Fibroblast of villous mesenchyme (primary cell): ENCODE measurements around the gene SRMS. TPM values are rescaled to one million over a fixed set of nuclear protein-coding genes. Genes with fewer than 3 reads are reported as not detected.
A peak's percentile ranks its signal among the peaks of the same experiment; 100 is the strongest.

ENCODE experiments used
- DNase-seq: peaks from one replicate; pipeline ENCODE4 v3.0.0-alpha.2; 2010; ENCODE audit warnings: low read depth
- H3K4me3 ChIP-seq: 2 replicates; pipeline ENCODE4 v1.5.1; 2011; ENCODE audit warnings: low read depth, mild to moderate bottlenecking, low read length
- CTCF ChIP-seq: IDR thresholded peaks from 2 replicates; pipeline ENCODE4 v1.5.1; 2012; ENCODE audit warnings: low read depth, mild to moderate bottlenecking, low read length; ENCODE audit not compliant: insufficient read depth
- total RNA-seq: library from RNA; depleted of rRNA; stranded (reverse); fragments of >200 nt; gene quantifications from 2 replicates; pipeline ENCODE4 v1.2.3, GENCODE V29; 2012

Gene SRMS
- not detected in 2 replicates for total RNA-seq

GRCh38 chr20:63547725-63548480, at the start of gene SRMS:
SRMS (minus strand) TSS chr20:63547749; CDS start chr20:63547463, 286 bp downstream.
- TF ChIP-seq CTCF: no peak
- no peak within 1 kb of the TSS for H3K4me3 ChIP-seq
- DNase-seq: no peak

GRCh38 chr20:63596423-63596822, 48.9 kb upstream of the SRMS start:
- no peak for DNase-seq
- no peak for TF ChIP-seq CTCF
- H3K4me3 ChIP-seq: no peak overlapping the region

- TF ChIP-seq CTCF: no peak
- DNase-seq: no peak
- H3K4me3 ChIP-seq: no peak overlapping the region
These were observed 48.0 kb upstream of the SRMS start for GRCh38 chr20:63595416-63596127.

GRCh38 chr20:63594043-63594561, 46.6 kb upstream of the SRMS start:
- DNase-seq: peak; percentile 55

GRCh38 chr20:63592661-63593060, 45.1 kb upstream of the SRMS start:
- H3K4me3 ChIP-seq: no peak overlapping the region
- no peak for TF ChIP-seq CTCF
- DNase-seq: no peak

More at GRCh38 chr20:63594043-63594561, 46.6 kb upstream of the SRMS start:
- H3K4me3 ChIP-seq: no peak overlapping the region
- no peak for TF ChIP-seq CTCF

GRCh38 chr20:63591786-63592355, 44.3 kb upstream of the SRMS start:
- DNase-seq: no peak
- no peak overlapping the region for H3K4me3 ChIP-seq
- no peak for TF ChIP-seq CTCF
